HK-2 (cell line): ENCODE measurements around the gene DMD.

Source experiments
- DNase-seq: peaks from one replicate; pipeline ENCODE4 v3.0.0-alpha.2; 2018; ENCODE audit not compliant: unreplicated experiment

The DMD gene

DNA sequence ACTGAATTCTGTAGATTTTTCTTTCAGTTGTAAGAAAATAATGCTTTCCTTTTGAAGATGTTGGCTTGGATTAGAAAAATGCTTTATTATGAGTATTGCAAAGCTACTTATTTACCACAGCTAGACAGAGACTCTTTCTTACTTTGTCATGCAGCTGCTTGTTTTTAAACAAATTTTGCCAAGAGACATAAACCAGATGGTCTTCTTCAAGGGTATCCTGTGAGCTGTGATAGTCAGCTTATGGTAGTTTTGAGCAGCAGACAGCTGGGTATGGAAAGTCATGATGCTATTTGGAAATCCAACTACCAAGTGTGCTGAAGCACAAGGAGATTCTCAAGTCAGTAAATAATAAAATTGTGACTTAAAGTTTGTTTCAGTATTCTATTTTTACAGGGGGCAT, 941.5 kb downstream of the DMD start:
- no peak for DNase-seq

GRCh38 chrX:32268207-32268606, 943.1 kb downstream of the DMD start:
- no peak for DNase-seq

- DNase-seq, result no peak
These were observed 943.6 kb downstream of the DMD start for GRCh38 chrX:32267796-32268195.

GRCh38 chrX:32246675-32247074, 964.7 kb downstream of the DMD start:
- peak; percentile 9 for DNase-seq

GRCh38 chrX:32195611-32196010, 1015.7 kb downstream of the DMD start:
- no peak for DNase-seq

GRCh38 chrX:32191316-32191715, 1020.0 kb downstream of the DMD start:
- no peak for DNase-seq

- DNase-seq, result no peak
These were observed 1026.2 kb downstream of the DMD start for GRCh38 chrX:32185160-32185559.

- DNase-seq, result no peak
These were observed 1028.3 kb downstream of the DMD start for GRCh38 chrX:32183066-32183465.

GRCh38 chrX:32176510-32176909, 1034.8 kb downstream of the DMD start:
- no peak for DNase-seq

DNA sequence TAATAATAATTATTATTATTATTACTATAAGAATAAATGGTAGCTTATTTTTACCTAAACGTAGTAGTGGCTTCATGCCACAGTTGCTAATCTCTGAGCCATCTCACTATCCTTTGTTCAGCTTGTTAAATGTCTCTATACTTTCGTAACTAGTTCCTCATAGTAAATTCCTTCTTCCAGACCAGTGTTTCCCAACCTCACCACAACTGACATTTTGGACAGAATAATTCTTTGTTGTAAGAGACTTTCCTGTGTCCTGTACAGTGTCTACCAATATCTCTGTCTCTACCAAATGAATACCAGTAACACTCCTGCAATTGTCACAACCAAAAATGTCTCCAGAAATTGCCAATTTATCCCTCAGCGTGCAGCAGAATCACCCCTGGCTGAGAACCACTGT, 1040.9 kb downstream of the DMD start:
- DNase-seq, result no peak

GRCh38 chrX:32155044-32155638, 1056.2 kb downstream of the DMD start:
- DNase-seq, result no peak

- no peak for DNase-seq
These were observed 1057.8 kb downstream of the DMD start for GRCh38 chrX:32153585-32153984.

- no peak for DNase-seq
These were observed 1061.2 kb downstream of the DMD start for GRCh38 chrX:32150141-32150540.

- DNase-seq, result no peak
These were observed 1069.5 kb downstream of the DMD start for GRCh38 chrX:32141841-32142240.

DNA sequence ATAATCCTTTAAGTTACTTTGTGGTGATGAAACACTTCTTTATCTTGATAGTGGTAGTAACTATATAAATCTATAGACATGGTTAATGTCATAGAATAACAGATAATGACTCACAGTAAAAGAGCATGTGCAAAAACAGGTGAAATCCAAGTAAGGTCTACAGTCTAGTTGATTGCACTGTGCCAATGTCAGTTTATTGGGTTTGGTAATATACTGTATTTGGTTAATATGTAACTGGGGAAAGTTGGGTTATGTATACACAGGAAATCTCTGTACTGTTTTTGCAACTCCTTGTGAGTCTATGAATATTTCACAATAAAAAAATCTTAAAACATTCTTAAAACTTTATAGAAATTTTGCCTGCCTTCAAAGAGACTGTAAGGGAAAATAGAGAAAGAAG, 1071.9 kb downstream of the DMD start:
- no peak for DNase-seq

GRCh38 chrX:32137525-32137924, 1073.8 kb downstream of the DMD start:
- DNase-seq, result peak; percentile 10

DNA sequence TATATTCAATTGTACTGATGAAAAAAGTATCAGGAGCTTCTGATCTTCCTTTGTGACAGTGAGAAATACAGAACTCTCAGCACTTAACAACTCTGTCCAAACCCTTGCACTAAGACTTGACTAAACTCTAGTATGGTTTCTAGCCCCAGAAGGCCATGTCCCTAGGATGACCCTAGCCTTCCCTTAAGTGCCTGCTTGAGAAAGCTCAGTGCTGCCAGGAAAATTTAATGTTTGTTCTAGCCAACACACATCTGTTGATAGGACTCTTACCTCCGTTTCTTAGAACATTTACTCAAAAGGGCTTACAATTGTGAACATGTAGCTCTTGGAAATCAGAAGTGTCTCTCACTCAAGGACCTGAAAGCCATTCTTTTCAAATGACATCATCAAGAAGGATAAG, 1084.4 kb downstream of the DMD start:
- DNase-seq, result no peak

DNA sequence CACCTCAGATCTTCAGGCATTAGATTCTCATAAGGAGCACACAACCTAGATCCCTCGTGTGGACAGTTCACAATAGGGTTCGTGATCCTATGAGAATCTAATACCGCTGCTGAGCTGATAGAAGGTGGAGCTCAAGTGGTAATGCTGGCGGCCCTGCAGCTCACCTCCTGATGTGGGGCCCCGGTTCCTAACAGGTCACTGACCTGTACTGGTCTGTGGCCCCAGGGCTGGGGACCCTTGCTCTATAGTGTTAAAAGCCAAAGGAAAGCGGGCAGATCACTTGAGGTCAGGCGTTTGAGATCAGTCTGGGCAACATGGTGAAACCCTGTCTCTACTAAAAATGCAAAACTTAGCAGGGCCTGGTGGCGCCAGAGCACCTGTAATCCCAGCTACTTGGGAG, 1092.5 kb downstream of the DMD start:
- no peak for DNase-seq

DNA sequence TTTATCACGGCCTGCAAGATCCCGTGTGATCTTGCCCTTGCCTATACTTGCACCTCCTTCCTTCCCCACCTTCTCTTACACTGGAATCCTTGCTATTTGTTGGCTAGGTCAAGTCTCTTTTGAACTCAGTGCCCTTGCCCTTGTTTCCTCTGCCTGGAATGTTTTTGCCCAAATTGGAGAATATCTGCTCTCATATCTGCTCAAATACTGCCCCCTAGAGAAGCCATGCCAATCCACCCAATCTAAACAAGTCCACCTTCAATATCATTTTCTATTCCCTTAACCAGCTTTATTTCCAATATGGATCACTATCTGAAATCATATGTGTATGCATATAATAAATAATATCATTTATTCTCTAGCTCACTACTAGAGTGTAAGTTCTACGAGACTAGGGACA, 1095.3 kb downstream of the DMD start:
- no peak for DNase-seq

DNA sequence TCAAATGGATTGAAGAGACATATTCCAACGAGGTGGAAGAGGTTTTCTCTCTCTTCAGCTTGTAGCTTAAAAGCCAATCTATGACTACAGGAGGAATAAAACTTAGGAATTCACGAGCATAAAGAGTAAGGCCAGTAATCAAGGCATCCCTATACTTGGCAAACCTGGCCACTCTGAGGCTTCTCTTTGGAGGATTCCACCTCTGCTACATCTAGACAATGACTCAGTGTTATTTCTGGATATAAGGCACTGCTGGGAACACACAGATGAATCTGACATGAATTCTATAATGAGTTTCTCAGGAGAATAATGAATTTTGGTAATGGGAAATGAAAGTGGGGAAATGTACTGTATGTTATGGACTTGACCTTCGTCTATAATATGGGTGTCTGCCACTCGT, 1123.7 kb downstream of the DMD start:
- DNase-seq, result no peak

- DNase-seq, result no peak
These were observed 1126.6 kb downstream of the DMD start for GRCh38 chrX:32084757-32085156.

DNA sequence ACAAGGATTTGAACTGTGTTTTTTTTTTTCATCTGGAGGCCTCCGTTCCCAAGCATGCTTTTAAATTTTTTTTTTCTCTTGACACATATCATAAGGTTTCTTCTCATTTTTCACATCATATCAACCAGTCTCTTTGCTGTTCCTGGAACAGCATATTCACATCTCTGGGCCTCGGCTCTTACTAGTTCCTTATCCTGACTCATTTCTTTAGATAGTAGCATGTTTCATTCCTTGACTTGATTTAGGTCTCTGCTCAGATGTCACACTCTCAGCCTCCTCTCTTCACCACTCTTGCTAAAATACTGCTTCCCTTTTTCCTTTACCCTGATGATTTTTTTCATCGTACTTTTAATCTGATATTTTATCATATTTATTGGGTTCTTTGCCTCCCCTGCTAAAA, 1163.1 kb downstream of the DMD start:
- no peak for DNase-seq

DNA sequence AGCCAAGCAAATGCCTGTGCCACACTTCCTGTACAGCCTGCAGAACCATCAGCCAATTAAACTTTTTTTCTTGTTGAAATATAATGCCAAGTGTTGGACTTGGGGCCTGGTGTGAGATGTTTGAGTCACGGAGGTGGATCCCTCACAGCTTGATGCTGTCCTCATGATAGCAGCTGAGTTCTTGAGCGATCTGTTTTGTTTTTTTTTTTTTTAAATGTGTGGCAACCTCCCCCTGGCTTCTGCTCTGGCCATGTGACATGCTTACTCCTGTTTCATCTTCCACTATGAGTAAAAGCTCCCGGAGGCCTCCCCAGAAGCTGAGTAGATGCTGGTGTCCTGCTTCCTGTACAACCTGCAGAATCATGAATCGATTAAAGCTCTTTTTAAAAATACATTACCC, 1166.2 kb downstream of the DMD start:
- no peak for DNase-seq

- no peak for DNase-seq
These were observed 1170.2 kb downstream of the DMD start for GRCh38 chrX:32041181-32041580.

GRCh38 chrX:32026772-32027171, 1184.6 kb downstream of the DMD start:
- no peak for DNase-seq
